HG03095 (cell line): ENCODE results near the gene RASL11B.
"Not testable (repeated sequence)": the region's sequence is repeated elsewhere in the genome, so short reads cannot be mapped to it uniquely, and the experiment has no call there.

Experiments used
- ATAC-seq: cut with Tn5 transposase; IDR thresholded peaks from one replicate; pipeline ENCODE4 v1.9.1; 2021; ENCODE audit warnings: moderate library complexity; ENCODE audit not compliant: unreplicated experiment

The RASL11B gene, protein sequence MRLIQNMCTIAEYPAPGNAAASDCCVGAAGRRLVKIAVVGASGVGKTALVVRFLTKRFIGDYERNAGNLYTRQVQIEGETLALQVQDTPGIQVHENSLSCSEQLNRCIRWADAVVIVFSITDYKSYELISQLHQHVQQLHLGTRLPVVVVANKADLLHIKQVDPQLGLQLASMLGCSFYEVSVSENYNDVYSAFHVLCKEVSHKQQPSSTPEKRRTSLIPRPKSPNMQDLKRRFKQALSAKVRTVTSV

GRCh38 chr4:52861879-52862616 lies at the start of gene RASL11B:
RASL11B (plus strand) TSS chr4:52862317; CDS start chr4:52862508, 191 bp downstream.
- ATAC-seq: peak; percentile 99

DNA sequence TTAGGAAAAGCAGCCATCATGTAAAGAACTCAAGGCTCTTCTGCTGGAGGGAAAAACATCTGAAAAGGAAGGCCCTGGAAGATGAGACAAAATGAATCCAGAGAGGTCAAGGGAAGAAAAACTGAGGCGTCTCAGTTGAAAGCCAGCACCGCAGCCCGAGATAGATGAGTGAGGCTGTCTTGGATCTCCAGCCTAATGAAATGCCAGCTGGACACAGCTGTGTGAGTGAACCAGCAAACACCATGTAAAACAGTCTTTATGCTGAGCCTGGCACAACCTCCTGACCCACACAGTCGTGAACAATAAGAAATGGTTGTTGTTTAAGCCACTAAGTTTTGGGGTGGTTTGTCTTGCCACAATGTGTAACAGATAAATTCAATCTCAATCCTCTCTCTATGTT lies 48.6 kb upstream of the RASL11B start:
- no peak for ATAC-seq

- no peak for ATAC-seq
Observed at GRCh38 chr4:52822583-52822971, 39.5 kb upstream of the RASL11B start.

DNA sequence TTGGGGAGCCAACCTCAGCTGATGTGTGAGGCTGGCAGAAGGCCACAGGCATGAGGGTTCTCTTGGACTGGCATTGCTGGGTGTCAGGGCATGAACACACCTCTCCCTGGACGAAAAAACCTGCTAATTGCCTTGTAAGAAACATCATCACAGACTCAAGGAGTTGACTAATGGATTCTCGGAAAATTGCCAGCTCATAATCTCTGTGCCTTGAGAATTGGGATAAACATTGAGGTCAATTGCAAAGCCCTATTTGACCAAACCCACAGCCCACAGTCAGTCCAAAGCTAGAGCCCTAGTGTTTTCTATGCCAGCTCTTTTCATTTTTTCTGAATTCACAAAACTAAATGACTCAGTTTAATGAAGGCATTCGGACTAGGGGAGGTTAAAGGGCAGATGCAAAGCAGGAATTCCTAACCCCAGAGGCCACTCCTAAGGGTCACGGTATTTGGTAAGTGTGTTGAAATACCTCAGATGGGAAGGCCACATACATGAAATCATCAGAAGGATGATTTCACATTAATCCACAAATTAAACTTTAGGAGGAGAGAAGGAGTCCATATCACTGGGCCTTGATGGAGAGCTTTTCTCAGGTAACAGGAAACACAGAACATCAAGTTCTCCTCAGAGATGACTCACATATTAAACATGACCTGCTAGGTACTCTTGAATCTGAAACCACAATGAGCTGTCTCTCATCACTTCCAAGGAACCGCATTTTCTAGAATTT lies 39.0 kb upstream of the RASL11B start:
- ATAC-seq: no peak

GRCh38 chr4:52823702-52824092 lies 38.4 kb upstream of the RASL11B start:
- no peak for ATAC-seq

DNA sequence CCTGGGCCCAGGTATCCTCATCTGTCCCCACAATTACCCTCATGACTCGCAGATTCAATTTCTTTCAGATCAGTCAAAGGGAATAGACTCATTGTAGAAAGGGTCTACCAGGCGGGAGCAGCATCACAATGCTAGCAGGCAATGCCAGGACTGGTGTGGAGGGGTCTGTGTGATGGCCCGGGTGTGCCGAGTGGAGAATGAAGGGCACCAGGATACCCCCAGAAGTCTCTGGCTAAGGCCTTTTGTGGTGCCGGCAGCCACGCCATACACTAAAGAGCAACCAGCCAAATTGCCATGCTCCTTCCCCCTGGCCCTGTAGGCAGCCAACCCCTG lies 37.9 kb upstream of the RASL11B start:
- no peak for ATAC-seq

- no peak for ATAC-seq
Observed at GRCh38 chr4:52824603-52825459, 37.3 kb upstream of the RASL11B start.

GRCh38 chr4:52825460-52826090 lies 36.5 kb upstream of the RASL11B start:
- no peak for ATAC-seq

GRCh38 chr4:52833941-52834525 lies 28.1 kb upstream of the RASL11B start:
- ATAC-seq: no peak

DNA sequence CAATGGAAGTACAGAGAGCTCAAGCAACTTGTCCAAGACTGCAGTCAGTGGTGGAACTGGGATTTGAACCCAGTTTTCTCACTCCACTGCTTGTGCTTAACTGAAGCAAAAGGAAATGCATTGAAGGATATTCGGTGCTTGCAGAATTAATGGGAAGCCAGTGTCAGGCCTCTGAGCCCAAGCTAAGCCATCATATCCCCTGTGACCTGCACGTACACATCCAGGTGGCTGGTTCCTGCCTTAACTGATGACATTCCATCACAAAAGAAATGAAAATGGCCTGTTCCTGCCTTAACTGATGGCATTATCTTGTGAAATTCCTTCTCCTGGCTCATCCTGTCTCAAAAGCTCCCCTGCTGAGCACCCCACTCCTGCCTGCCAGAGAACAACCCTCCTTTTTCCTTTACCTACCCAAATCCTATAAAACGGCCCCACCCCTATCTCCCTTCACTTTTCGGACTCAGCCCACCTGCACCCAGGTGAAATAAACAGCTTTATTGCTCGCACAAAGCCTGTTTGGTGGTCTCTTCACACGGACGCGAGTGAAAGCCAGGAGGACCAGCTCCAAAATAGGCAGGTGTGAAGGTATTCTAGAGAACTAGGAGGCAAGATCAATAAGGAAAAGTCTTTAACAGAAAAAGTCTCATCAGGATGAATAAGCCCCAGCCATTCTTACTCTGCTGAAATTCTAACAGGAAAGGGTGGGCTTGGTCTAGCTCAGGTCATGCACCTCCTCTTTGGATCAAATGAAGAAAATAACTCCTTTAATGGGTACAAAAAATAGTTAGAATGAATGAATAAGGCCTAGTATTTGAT lies 27.3 kb upstream of the RASL11B start:
- not testable (repeated sequence) for ATAC-seq

DNA sequence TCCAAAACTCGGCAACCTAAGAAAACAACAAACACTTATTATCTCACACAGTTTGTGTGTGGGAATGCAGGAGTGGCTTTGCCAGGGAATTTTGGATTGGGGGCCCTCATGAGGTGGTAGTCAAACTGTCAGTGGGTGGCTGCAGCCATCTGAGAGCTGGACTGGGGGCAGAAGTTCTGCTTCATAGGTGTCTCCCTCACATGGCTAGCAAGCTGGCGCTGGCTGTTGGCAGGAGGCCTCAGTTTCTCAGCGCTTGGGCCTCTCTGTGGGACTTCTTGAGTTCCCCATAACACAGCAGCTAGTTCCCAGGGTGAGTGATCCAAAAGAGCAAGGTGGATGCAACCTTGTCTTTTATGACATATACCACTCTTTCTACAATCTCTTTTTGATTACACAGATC lies 26.0 kb upstream of the RASL11B start:
- no peak for ATAC-seq

- no peak for ATAC-seq
Observed at GRCh38 chr4:52836678-52837077, 25.4 kb upstream of the RASL11B start.

GRCh38 chr4:52837716-52838558 lies 24.2 kb upstream of the RASL11B start:
- ATAC-seq: no peak

- ATAC-seq: no peak
Observed at GRCh38 chr4:52838729-52839586, 23.2 kb upstream of the RASL11B start.

- ATAC-seq: no peak
Observed at GRCh38 chr4:52840531-52841370, 21.4 kb upstream of the RASL11B start.

GRCh38 chr4:52841682-52842456 lies 20.2 kb upstream of the RASL11B start:
- ATAC-seq: no peak
